ENCODE measurements around the gene ZNF573.
A peak's percentile ranks its signal among the peaks of the same experiment; 100 is the strongest.

Gene ZNF573

DNA sequence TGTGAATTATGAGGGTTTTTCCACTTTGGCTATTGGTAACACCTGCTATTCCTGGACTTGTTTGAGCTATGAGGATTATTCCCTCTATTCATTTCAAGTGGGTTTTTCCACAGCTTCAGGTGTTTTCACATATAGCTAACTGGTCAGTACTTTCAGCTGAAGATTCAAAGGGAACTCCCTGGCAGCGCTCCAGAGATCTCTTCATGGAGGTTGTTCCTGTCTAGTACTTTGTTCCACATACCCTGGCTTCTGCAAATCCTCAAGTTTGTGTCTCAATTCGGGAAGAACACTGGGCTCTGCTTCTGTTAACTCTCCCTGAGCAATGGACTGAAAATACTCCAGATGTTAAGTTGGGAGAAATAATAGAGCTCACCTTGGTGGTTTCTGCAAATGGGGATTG lies 54.2 kb downstream of the ZNF573 start:
- H3K4me3 ChIP-seq (ENCODE audit: low read depth, low read length), result no peak overlapping the region
- TF ChIP-seq, protein P1, sequence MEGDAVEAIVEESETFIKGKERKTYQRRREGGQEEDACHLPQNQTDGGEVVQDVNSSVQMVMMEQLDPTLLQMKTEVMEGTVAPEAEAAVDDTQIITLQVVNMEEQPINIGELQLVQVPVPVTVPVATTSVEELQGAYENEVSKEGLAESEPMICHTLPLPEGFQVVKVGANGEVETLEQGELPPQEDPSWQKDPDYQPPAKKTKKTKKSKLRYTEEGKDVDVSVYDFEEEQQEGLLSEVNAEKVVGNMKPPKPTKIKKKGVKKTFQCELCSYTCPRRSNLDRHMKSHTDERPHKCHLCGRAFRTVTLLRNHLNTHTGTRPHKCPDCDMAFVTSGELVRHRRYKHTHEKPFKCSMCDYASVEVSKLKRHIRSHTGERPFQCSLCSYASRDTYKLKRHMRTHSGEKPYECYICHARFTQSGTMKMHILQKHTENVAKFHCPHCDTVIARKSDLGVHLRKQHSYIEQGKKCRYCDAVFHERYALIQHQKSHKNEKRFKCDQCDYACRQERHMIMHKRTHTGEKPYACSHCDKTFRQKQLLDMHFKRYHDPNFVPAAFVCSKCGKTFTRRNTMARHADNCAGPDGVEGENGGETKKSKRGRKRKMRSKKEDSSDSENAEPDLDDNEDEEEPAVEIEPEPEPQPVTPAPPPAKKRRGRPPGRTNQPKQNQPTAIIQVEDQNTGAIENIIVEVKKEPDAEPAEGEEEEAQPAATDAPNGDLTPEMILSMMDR (IDR thresholded peaks at IDR 0.05; ENCODE audit: low read depth, low read length), result no peak
- TF ChIP-seq, protein P2, sequence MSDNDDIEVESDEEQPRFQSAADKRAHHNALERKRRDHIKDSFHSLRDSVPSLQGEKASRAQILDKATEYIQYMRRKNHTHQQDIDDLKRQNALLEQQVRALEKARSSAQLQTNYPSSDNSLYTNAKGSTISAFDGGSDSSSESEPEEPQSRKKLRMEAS (IDR thresholded peaks at IDR 0.05; ENCODE audit: low read depth, low read length), result no peak
- TF ChIP-seq POLR2A (IDR thresholded peaks at IDR 0.05; ENCODE audit: extremely low read depth, insufficient read length) (no peak), MYC (IDR thresholded peaks at IDR 0.05; ENCODE audit: low read depth, low read length) (no peak)
- DNase-seq (ENCODE audit: low read depth), result no peak

DNA sequence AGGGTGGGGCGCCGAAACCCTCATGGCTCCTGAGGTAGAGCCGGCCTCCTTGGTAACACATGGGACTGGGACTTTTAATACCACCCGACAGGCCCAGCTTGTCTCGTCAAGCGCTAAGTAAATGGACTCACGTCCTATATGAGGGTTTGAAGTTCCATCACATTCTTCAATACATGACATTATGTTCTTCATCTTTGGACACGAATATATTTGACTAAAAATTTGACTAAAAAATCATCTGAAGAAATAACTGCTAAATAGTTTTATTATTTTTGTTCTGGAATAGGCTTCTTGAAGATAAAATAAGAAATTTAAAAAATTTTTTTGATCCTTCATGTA lies 59.5 kb downstream of the ZNF573 start:
- H3K4me3 ChIP-seq (ENCODE audit: low read depth, low read length), result peak overlapping the region; percentile 83
- TF ChIP-seq MYC (IDR thresholded peaks at IDR 0.05; ENCODE audit: low read depth, low read length) (no peak), POLR2A (IDR thresholded peaks at IDR 0.05; ENCODE audit: extremely low read depth, insufficient read length) (no peak)
- TF ChIP-seq, protein P2 (IDR thresholded peaks at IDR 0.05; ENCODE audit: low read depth, low read length), result no peak
- TF ChIP-seq, protein P1 (IDR thresholded peaks at IDR 0.05; ENCODE audit: low read depth, low read length), result no peak
- no peak for DNase-seq (ENCODE audit: low read depth)

DNA sequence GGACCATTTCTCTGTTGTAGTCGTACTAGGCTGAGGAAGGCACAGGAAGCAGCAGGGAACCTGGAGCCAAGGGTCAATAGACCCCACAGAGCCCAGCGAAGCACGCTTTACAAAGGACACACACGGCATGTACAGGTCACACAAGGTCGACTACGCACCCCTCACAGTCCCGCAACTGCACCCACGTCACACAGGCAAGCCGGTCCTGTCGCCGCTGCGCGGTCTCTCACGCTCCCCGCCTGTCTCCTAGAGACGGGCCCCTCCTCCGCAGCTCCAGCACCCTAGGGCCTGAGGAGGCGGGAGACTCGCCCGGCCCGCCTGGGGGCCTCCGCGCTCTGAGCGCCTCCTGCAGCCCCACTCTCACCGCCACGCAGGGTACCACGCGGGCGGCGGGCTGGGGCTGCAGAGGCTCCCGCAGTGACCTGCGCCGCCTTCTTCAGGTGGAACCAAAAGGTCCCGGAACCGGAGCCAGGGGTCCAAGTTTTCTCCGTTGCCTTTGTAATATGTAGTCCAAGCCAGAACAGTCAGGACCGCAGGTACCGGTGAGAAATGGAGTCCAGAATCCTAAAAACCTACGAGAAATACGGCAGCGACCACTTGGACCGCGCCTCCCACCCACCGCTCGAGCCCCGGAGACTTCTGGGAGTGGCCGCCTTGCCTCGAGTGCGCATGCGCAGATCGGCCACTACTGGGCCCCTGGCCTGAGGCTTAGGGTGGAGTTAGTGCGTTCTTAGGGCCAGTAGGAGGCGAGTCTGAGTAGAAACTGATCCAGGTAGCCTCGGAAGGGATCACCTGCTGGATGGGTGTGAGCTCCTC lies 60.1 kb downstream of the ZNF573 start, which contains the start of gene ZNF607:
Gene ZNF607, minus strand, starts transcription at position 651 of the 816 bp plus-strand sequence. CDS start 8,143 bp downstream, outside the sequence.
- TF ChIP-seq, protein P1 (IDR thresholded peaks at IDR 0.05; ENCODE audit: low read depth, low read length), result peak; percentile 46
- TF ChIP-seq, protein P2 (IDR thresholded peaks at IDR 0.05; ENCODE audit: low read depth, low read length), result 0 out of 2 replicates have a peak, but pooled peaks have one; percentile 35
- TF ChIP-seq POLR2A (IDR thresholded peaks at IDR 0.05; ENCODE audit: extremely low read depth, insufficient read length) (peak; percentile 66), MYC (IDR thresholded peaks at IDR 0.05; ENCODE audit: low read depth, low read length) (0 out of 2 replicates have a peak, but pooled peaks have one; percentile 18)
- H3K4me3 ChIP-seq (ENCODE audit: low read depth, low read length), result peak within 1 kb of the TSS; percentile 83
- peak; percentile 87 for DNase-seq (ENCODE audit: low read depth)

DNA sequence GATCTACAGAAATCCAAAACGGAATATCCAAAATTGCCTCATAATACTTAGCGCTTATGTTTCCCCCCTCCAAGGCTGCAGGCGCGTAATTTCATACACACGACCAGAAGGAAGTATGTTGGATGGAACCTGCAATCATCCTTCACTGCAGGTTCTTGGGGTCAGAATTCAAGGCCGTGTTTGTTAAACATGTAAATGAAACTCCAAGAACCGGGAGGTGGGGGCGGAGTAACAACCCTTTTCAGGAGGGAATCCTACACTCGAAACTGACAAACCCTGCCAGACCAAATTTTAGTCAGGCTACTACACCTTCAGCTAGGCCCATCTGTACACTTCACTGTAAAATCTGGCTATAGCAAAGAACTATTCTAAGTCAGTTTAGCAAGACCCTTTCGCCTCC lies 61.1 kb downstream of the ZNF573 start:
- H3K4me3 ChIP-seq (ENCODE audit: low read depth, low read length), result peak overlapping the region; percentile 83
- TF ChIP-seq, protein P2 (IDR thresholded peaks at IDR 0.05; ENCODE audit: low read depth, low read length), result no peak
- TF ChIP-seq POLR2A (IDR thresholded peaks at IDR 0.05; ENCODE audit: extremely low read depth, insufficient read length), result no peak
- TF ChIP-seq, protein P1 (IDR thresholded peaks at IDR 0.05; ENCODE audit: low read depth, low read length), result no peak
- no peak for TF ChIP-seq MYC (IDR thresholded peaks at IDR 0.05; ENCODE audit: low read depth, low read length)

DNA sequence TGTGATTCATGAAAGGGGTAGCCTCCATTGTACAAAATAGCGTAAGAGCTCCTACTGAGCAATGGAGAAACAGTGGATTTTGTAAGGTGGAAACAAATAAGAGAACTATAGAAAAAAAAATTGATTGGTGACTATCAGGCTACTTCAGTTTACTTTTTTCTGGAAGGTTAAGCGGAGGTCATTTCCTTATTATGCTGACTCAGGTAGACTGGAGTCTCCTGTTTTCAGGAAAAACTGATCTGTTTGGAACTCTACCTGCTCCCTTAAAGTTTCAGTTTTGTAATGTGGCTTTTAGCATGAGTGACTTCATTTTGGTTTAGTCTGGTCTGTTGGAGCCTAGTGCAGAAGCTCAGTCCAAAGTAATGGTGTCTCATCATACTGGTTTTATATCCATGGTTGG lies 63.2 kb downstream of the ZNF573 start:
- DNase-seq (ENCODE audit: low read depth), result no peak
- H3K4me3 ChIP-seq (ENCODE audit: low read depth, low read length), result no peak overlapping the region
- TF ChIP-seq, protein P1 (IDR thresholded peaks at IDR 0.05; ENCODE audit: low read depth, low read length), result no peak
- TF ChIP-seq POLR2A (IDR thresholded peaks at IDR 0.05; ENCODE audit: extremely low read depth, insufficient read length) (no peak), MYC (IDR thresholded peaks at IDR 0.05; ENCODE audit: low read depth, low read length) (no peak)
- TF ChIP-seq, protein P2 (IDR thresholded peaks at IDR 0.05; ENCODE audit: low read depth, low read length), result no peak

More for the DNA sequence above, 61.1 kb downstream of the ZNF573 start:
- DNase-seq (ENCODE audit: low read depth), result peak; percentile 2

Measured in NB4 (cell line).